Spleen (tissue), 11 donors: ENCODE measurements around the gene ARHGAP10. TPM values are rescaled to one million over a fixed set of nuclear protein-coding genes. Genes with fewer than 3 reads are reported as not detected.

Experiments used
- DNase-seq: peaks from one replicate; pipeline ENCODE4 v3.0.0-alpha.2; 2020
- H3K27ac ChIP-seq, 8 donors: fragments of 200-600 bp; sonication (generic) in 7 of 8; 1 replicate in 4 of 8; 2 replicates in 4 of 8; pipeline versions ENCODE4 v1.5.0 to v1.8.0; 2016 to 2021; ENCODE audit warnings: inconsistent platforms in 4 of 8, mild to moderate bottlenecking in 4 of 8, moderate library complexity in 1 of 8
- H3K27me3 ChIP-seq, 7 donors: fragments of 200-600 bp; sonication (generic) in 6 of 7; replicated peaks in 1 of 7; 1 replicate in 4 of 7; 2 replicates in 3 of 7; pipeline versions ENCODE4 v1.5.0 to v1.8.0; 2016 to 2021; ENCODE audit warnings: inconsistent platforms in 3 of 7, mild to moderate bottlenecking in 1 of 7
- H3K36me3 ChIP-seq, 6 donors: fragments of 200-600 bp; sonication (generic) in 5 of 6; 1 replicate in 4 of 6; 2 replicates in 2 of 6; pipeline versions ENCODE4 v1.5.0 to v1.8.0; 2016 to 2021; ENCODE audit warnings: inconsistent platforms in 2 of 6
- H3K4me1 ChIP-seq, 6 donors: fragments of 200-600 bp; sonication (generic) in 5 of 6; 1 replicate in 3 of 6; 2 replicates in 3 of 6; pipeline versions ENCODE4 v1.5.0 to v1.8.0; 2016 to 2021; ENCODE audit warnings: inconsistent platforms in 3 of 6
- H3K4me3 ChIP-seq, 8 donors: fragments of 200-600 bp; sonication (generic) in 7 of 8; 1 replicate in 4 of 8; 2 replicates in 4 of 8; pipeline versions ENCODE4 v1.5.0 to v1.8.0; 2016 to 2021; ENCODE audit warnings: inconsistent platforms in 4 of 8, mild to moderate bottlenecking in 4 of 8, moderate library complexity in 2 of 8
- H3K9me3 ChIP-seq, 8 donors: fragments of 200-600 bp; sonication (generic) in 7 of 8; 1 replicate in 4 of 8; 2 replicates in 4 of 8; pipeline versions ENCODE4 v1.5.0 to v1.8.0; 2016 to 2021; ENCODE audit warnings: inconsistent platforms in 4 of 8
- CTCF ChIP-seq, 11 experiments: fragments of 200-600 bp in 7 of 11; fragments of 450-650 bp in 4 of 11; sonication (generic) in 4 of 11; IDR thresholded peaks in 8 of 11; conservative IDR thresholded peaks in 3 of 11; 1 replicate in 7 of 11; 2 replicates in 4 of 11; pipeline versions ENCODE4 v1.4.0 to v1.8.0; 2016 to 2021; ENCODE audit warnings: antibody characterized with exemption in 11 of 11, inconsistent platforms in 4 of 11, mild to moderate bottlenecking in 1 of 11
- POLR2A ChIP-seq, 3 donors: fragments of 450-650 bp; IDR thresholded peaks; one replicate each; pipeline ENCODE4 v1.5.1; 2017; ENCODE audit warnings: antibody characterized with exemption in 3 of 3, mild to moderate bottlenecking in 1 of 3
- POLR2AphosphoS5 ChIP-seq, 3 donors: sonication (generic); formaldehyde crosslinking; IDR thresholded peaks; one replicate each; pipeline ENCODE4 v1.5.1; 2017; ENCODE audit warnings: antibody characterized with exemption in 3 of 3
- WGBS, 5 donors: extraction: QIAGEN DNeasy Blood & Tissue Kit in 3 of 5; methylation state at CpG; one replicate each; pipeline versions ENCODE4 v1.1.5 to v1.1.7; 2013 to 2018; 5-methylcytosine and 5-hydroxymethylcytosine counted together
- intact Hi-C: fragments of 100-400 bp; cut with DNase I; formaldehyde crosslinking; loops from one replicate; pipeline ENCODE4 v1.15.0; 2023; ENCODE audit warnings: low total_unique reads
- polyA plus RNA-seq, 3 donors: library from polyadenylated mRNA; stranded (reverse); fragments of 200-250 nt; gene quantifications; one replicate each; pipeline ENCODE4 v1.2.1, GENCODE V29; 2013
- total RNA-seq, 7 donors: library from RNA; depleted of rRNA in 3 of 7; stranded (reverse); fragments of >200 nt in 3 of 7; fragmentation: NEBNext Ultra II Directional in 4 of 7; extraction: Animal tissue kit (Norgen Biotek cat#: 25700) in 4 of 7; gene quantifications; one replicate each; pipeline versions ENCODE4 v1.1.0 to v1.2.1, GENCODE V29; 2016 to 2021
- donor health status: healthy with polysubstance abuse.
- donor health status: DM: no; HTN: no; CAD: no; lungs with moderate emphysema.
- donor health status: DM: no; HTN: no; CAD: no.
- donor health status: Bipolar disorder and iron deficiency.
- donor health status: healthy.
- donor health status: DM: no; HTN: no; CAD: no.
- donor health status: DM: yes; HTN: yes; CAD: no.

ARHGAP10 gene
- total and polyA plus RNA-seq, 10 donors: 4.0 to 35.5 (median 13.3) TPM

DNA sequence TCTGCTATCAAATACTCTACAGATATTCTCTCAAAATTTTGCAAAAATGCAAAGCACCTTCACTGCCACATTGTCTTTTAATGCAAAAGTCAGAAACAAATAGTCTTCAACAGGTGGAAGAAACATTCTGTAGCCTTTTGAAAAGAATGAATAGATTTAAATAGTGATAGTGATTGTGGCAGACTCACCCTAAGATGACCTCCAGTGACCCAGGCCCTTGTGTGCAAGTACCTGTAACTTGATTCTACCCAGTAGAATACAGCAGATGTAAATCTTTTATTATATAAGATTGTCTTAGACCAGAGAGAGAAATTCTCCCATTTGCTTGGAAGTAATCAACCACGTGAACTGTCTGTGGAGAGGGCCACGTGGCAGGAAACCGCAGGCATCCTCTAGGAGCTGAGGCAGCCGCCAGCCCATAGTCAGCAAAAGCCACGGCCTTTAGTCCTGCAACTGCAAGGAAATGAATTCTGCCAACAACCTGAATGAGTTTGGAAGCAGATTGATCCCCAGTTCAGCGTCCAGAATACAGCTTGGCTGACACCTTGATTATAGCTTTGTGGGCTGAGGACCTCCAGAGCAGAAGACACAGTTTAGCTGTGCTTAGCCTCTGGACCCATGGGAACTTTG lies 272.5 kb downstream of the ARHGAP10 start:
- Histone ChIP-seq H3K27ac (no peak overlapping the region), H3K9me3 (peaks cover 0 to 14% (median 0%) of the 10 kb centered on the region in 8 donors), H3K4me3 (no peak overlapping the region), H3K4me1 (peaks cover 0 to 7% (median 3%) of the 10 kb centered on the region in 6 donors), H3K27me3 (no peaks in the 10 kb centered on the region), H3K36me3 (peaks cover 0 to 7% (median 0%) of the 10 kb centered on the region in 6 donors)
- no peak for DNase-seq
- intact Hi-C loops: no loop called here
- TF ChIP-seq POLR2A (IDR thresholded peaks at IDR 0.05) (no peak), CTCF (IDR thresholded peaks at IDR 0.05 in 8 of 11, conservative IDR thresholded peaks at IDR 0.05 in 3 of 11) (no peak), POLR2AphosphoS5 (IDR thresholded peaks at IDR 0.05) (no peak)
- WGBS, 5 donors: 34 to 44% (median 37%) methylated on average over 6 of the region's 6 CpGs

DNA sequence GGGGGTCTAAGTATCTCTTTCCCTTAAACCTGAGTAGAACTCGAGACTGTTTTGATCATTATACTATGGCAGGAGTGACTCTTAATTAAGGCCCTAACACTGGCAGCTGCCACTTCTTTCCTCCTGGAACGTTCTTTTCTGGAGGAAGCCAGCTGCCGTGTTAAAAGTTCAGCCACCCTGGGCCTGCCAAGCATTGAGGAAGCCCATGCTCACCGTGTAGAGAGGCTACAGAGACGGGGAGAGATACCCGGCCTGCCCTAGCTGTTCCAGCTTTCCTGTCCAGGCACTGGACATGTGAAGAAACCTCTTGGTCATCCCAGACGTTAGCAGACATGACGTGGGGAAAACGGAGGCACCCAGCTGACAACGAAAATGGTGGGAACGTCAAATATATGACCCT lies 274.1 kb downstream of the ARHGAP10 start:
- H3K27me3 ChIP-seq: no peaks in the 10 kb centered on the region
- 84 to 91% (median 88%) methylated on average over 11 of the region's 11 CpGs for WGBS, 5 donors
- H3K4me1 ChIP-seq: peaks cover 0 to 7% (median 3%) of the 10 kb centered on the region in 6 donors
- TF ChIP-seq POLR2AphosphoS5 (IDR thresholded peaks at IDR 0.05) (no peak), CTCF (IDR thresholded peaks at IDR 0.05 in 8 of 11, conservative IDR thresholded peaks at IDR 0.05 in 3 of 11) (no peak), POLR2A (IDR thresholded peaks at IDR 0.05) (no peak)
- no peak overlapping the region for H3K27ac ChIP-seq
- H3K9me3 ChIP-seq: peaks cover 0 to 4% (median 0%) of the 10 kb centered on the region in 8 donors
- intact Hi-C loops: no loop called here
- H3K4me3 ChIP-seq: no peak overlapping the region
- no peaks in the 10 kb centered on the region for H3K36me3 ChIP-seq
- DNase-seq: no peak

GRCh38 chr4:148007314-148007760 lies 275.4 kb downstream of the ARHGAP10 start:
- Histone ChIP-seq H3K9me3 (peaks cover 0 to 6% (median 2%) of the 10 kb centered on the region in 8 donors), H3K27me3 (no peaks in the 10 kb centered on the region), H3K36me3 (no peaks in the 10 kb centered on the region), H3K4me3 (no peak overlapping the region), H3K4me1 (peaks cover 0 to 7% (median 3%) of the 10 kb centered on the region in 6 donors), H3K27ac (peak overlapping the region in 4 of 8 donors; percentile 26 to 53 (median 34))
- TF ChIP-seq CTCF (IDR thresholded peaks at IDR 0.05 in 8 of 11, conservative IDR thresholded peaks at IDR 0.05 in 3 of 11): no peak
- TF ChIP-seq POLR2A (IDR thresholded peaks at IDR 0.05): no peak
- TF ChIP-seq POLR2AphosphoS5 (IDR thresholded peaks at IDR 0.05): no peak
- intact Hi-C loops: no loop called here
- no peak for DNase-seq
- WGBS, 5 donors: 60 to 84% (median 74%) methylated on average over 7 of the region's 7 CpGs

DNA sequence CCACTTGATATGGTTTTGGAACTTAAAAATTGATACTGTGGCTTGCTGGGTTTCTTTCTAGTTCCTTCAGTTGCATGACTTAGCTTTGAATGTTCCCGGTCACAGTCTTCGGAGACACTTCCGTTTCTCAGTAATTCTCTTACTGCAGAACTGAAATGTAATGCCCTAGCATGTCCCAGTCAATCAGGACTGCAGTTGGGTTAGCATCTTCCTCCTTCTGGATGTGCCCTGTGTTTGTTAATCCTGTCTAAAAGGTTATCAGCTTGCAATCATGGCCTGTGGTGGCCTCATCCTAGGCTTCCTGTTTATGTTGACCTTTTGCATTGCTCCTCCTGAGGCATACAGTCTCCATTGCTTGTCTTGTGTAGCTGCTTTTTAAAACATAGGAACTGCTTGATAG lies 275.9 kb downstream of the ARHGAP10 start:
- Histone ChIP-seq H3K4me1 (peaks cover 0 to 7% (median 3%) of the 10 kb centered on the region in 6 donors), H3K4me3 (no peak overlapping the region), H3K9me3 (peaks cover 0 to 6% (median 2%) of the 10 kb centered on the region in 8 donors), H3K36me3 (no peaks in the 10 kb centered on the region), H3K27me3 (no peaks in the 10 kb centered on the region), H3K27ac (peak overlapping the region in 4 of 8 donors; percentile 26 to 53 (median 34))
- WGBS, 5 donors: 49 to 72% (median 57%) methylated on average over 3 of the region's 3 CpGs
- intact Hi-C loops: no loop called here
- no peak for DNase-seq
- TF ChIP-seq POLR2A (IDR thresholded peaks at IDR 0.05) (no peak), CTCF (IDR thresholded peaks at IDR 0.05 in 8 of 11, conservative IDR thresholded peaks at IDR 0.05 in 3 of 11) (no peak), POLR2AphosphoS5 (IDR thresholded peaks at IDR 0.05) (no peak)
